ENCODE data around the gene ACSS1. TPM values are rescaled to one million over a fixed set of nuclear protein-coding genes. Genes with fewer than 3 reads are reported as not detected.

Gene ACSS1
- total RNA-seq, 1 experiment from 2014 or later: 2.8 TPM

- no peak for DNase-seq (ENCODE audit: extremely low read depth, low read depth)
Measured at GRCh38 chr20:25033265-25033923, 24.5 kb downstream of the ACSS1 start.

GRCh38 chr20:25032478-25033264 lies 25.3 kb downstream of the ACSS1 start:
- DNase-seq (ENCODE audit: extremely low read depth, low read depth): no peak

DNA sequence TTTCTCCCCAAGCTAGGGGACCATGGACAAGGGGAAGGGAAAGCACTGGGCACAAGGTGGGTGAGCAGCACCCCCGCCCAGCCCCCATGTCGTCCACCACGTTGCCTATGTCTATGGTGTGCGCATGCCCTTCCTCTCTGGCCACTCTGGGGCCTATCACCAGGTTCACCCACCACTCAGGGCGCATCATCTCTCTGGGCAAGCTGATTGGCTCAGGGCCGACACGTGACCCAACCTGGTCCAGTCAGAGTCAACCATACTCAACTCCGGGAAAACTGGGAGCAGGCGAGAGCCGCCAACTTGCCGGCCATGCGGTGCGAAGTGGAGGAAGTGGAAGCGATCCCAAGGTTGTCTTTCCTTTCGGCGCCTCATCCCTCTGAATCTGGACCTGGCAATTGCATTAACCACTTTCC lies 25.9 kb downstream of the ACSS1 start:
- no peak for DNase-seq (ENCODE audit: extremely low read depth, low read depth)

DNA sequence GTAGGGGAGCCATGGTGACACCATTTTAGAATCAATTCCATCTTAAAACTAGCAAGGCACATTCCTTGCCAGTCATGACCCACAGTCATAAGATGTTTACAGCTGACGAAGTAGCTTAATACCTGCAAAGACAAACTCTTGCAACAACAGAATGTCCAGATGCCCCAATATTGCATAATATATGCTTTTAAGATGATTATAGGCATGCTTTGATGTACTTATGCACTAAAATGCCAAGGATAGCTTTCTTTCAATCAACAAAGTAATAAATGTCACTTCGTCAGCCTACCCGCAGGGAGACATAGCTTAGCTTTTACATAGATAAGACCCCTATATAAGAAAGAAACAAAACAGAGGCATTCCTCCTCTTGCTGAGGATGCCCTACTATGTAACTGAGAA lies 26.7 kb downstream of the ACSS1 start:
- no peak for DNase-seq (ENCODE audit: extremely low read depth, low read depth)

GRCh38 chr20:25030649-25031207 lies 27.2 kb downstream of the ACSS1 start:
- no peak for DNase-seq (ENCODE audit: extremely low read depth, low read depth)

GRCh38 chr20:25030007-25030648 lies 27.8 kb downstream of the ACSS1 start:
- no peak for DNase-seq (ENCODE audit: extremely low read depth, low read depth)

GRCh38 chr20:25025986-25026605 lies 31.8 kb downstream of the ACSS1 start:
- DNase-seq (ENCODE audit: extremely low read depth, low read depth): no peak

DNA sequence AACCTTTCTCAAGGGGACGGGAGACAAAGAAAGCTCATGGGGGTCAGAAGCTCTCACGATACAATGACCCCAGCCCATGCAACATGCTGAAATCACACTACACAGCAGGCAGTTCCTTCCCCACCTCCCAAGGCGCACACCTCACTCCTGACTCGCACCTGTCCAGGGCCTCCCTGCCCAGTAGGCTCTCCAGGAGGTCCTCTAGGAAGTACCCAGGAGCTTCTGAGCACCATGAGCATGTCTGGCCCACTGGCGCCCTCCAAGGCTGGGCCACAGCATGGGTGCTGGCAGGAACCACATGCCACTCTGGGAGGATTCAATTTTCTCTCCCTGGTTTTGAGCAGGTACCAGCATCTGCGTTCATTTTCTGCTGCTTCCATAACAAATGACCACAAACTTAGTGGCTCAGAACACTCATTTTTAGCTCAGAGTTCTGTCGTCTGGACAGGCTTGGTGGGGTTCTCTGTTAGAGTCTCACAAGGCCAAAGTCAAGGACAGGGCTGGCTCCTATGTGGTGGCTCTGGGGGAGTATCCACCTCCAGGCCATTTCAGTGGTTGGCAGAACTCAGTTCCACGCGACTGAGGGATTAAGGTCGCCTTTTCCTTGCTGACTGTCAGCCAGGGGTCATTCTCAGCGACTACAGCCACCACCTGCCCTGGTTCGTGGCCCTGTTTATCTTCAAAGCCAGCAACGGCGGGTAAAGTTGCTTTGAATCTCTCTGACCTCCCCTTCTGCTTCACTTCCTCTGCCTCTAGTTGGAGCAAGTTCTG lies 32.7 kb downstream of the ACSS1 start:
- no peak for DNase-seq (ENCODE audit: extremely low read depth, low read depth)

DNA sequence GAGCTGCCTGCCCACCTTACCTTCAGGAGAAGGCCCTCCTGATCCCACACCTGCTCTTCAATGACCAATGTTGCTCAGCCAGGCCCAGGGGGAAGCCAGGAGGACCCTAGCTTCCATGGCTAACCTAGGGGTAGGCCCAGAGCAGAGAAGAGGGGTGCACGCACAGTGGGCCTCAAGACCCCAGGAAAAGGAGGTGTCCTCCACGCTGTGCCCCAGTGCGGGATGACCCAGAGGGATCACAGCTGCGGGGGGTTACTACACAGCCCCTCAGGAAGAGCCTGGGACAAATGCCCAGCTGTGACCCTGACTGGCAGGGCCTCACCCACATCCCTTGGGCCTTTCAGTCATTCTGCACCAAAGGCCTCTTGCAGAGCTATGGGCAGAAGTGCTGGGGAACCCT lies 33.8 kb downstream of the ACSS1 start:
- no peak for DNase-seq (ENCODE audit: extremely low read depth, low read depth)

DNA sequence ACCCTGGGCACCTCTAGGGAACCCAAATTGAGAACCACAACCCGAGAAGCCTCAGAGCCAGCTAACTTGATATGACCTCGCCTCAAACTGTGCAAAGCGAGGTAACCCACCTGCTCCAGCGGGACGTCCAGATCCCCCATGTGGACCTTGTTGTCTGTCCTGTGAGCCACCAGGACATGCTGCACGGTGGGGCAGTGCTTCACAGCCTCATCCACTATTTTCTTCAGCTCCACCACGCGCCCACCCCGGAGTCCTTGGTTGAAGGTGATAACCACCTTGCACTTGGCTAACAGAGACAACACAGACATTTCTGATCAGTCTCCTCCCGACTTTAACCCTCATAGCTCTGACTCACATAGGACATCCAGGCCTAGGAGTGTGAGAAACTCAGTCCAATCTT lies 34.6 kb downstream of the ACSS1 start:
- no peak for DNase-seq (ENCODE audit: extremely low read depth, low read depth)

GRCh38 chr20:25022680-25023079 lies 35.3 kb downstream of the ACSS1 start:
- DNase-seq (ENCODE audit: extremely low read depth, low read depth): no peak

DNA sequence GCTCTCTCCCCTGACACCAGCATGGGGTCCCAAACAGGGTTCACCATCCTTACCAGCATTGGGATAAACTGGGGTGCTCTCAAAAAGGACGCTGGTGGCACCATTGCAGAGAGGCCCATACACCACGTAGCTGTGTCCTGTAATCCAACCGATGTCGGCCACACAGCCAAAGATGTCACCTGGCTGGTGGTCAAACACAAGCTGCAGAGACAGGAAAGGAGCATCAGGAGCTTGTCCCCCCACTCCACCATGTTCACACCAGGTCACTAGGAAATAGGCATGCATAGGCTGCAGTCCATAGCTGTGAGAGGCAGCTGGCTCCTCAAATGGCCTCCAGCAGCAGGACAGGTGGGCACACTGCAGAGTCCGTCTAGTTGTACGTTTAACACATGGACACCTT lies 36.6 kb downstream of the ACSS1 start:
- no peak for DNase-seq (ENCODE audit: extremely low read depth, low read depth)

- no peak for DNase-seq (ENCODE audit: extremely low read depth, low read depth)
Measured at GRCh38 chr20:25020901-25021301, 37.0 kb downstream of the ACSS1 start.

DNA sequence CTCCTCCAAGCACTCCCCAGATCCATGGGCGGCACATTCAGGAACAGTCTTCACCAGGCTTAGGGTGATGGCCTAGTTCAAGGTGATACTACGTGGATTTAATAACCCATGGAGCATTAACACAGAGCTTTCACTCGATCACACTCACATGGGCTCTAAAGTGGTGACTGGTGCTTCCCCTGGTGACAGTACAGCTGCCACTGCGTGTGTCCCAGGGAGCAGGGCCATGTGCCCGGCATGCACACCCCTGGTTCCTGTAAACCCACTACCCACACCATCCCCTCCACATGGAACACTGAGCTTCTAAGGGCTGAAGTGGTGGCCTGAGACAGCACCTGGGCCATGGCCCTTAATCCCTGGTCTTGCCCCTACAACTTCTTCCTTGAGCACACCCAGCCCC lies 37.6 kb downstream of the ACSS1 start:
- DNase-seq (ENCODE audit: extremely low read depth, low read depth): no peak

DNA sequence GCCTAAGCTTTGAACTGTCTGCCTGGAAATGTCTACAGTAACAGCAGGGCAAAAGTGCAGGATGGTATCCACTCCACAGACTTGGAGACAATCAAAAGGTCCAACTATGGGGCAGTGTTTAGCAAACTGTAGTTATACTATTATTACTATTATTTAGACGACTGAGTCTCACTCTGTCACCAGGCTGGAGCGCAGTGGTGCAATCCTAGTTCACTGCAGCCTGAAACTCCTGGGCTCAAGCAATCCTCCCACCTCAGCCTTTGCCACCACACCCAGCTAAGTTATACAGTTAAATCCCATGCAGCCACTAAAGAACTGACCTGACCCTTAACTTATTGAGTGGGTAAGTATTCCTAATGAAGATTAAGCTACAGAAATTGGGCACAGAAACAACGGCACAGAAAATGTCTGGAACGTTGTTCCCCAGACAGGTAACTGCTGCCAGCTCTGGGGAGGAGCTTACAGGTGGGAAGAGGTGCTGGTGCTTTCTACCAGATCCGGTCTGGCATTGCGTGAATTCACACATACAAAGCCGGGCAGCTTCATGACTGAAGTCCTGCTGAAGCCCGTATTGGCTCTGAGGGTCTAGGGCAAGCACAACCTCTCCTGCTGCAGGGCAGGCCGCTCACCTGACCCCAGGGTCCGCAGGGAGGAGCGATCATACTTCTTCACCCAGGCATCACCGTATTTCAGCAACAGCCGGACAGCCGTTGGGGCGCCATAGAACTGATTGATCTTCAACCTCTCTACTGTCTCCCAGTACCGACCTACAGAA lies 38.4 kb downstream of the ACSS1 start:
- no peak for DNase-seq (ENCODE audit: extremely low read depth, low read depth)

DNA sequence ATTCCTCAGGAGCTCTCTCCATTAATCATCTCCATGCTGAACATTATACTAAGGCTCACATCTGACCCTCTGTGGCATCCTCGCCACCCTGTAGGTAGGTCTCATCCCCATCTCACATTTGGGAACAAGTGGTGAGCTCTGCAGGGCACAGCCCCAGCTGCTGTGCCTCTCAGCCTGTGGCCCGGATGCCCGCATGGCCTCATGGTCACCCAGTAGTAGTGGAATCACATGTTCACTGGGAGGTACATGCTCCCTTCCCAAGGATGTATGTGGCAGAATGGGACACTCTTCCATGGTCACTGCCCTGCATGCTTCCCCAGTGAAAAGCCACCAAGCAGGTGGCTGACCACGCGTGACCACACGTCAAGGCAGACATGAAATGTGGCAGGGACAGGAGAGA lies 39.1 kb downstream of the ACSS1 start:
- no peak for DNase-seq (ENCODE audit: extremely low read depth, low read depth)

GRCh38 chr20:25018425-25018824 lies 39.5 kb downstream of the ACSS1 start:
- DNase-seq (ENCODE audit: extremely low read depth, low read depth): no peak

DNA sequence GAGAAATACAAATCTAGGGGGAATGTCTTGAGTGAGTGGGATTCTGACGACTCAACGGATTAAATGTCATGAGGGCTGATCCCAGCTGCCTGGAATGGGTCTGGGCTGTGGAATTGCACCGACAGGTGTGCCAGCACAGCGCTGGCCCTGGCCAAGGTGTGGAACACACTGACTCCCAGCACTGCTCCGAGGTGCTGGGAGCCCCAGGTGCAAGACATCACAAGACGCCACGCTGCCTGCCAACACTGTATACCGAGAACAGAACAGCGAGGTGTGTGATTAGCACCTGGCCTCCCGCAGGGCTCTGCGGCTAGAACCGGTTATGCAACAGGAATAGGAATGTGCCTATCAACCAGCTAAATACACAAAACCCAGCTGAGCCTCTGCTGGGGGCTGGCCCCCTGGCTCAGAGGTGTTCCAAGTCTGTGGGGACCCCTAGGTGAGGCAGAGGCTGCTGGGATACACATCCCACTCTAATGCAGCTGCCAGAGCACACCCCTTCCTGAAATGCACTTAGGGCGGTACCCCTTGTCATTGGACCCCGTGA lies 40.6 kb downstream of the ACSS1 start:
- no peak for DNase-seq (ENCODE audit: extremely low read depth, low read depth)

- DNase-seq (ENCODE audit: extremely low read depth, low read depth): no peak
Measured at GRCh38 chr20:25016471-25016870, 41.5 kb downstream of the ACSS1 start.
